H1 (cell line): ENCODE data around the gene UBE2D3. TPM values are rescaled to one million over a fixed set of nuclear protein-coding genes. Genes with fewer than 3 reads are reported as not detected.

Experiments used
- CTCF ChIA-PET: fragments of 300-600 bp; sonication (Branson Sonifier 250); formaldehyde crosslinking; loops from one replicate; lab custom pipeline; 2021; ENCODE audit not compliant: partially characterized antibody; lab: Charles Lee
- POLR2A ChIA-PET: fragments of 300-600 bp; sonication (Branson Sonifier 250); formaldehyde crosslinking; loops from one replicate; lab custom pipeline; 2021; ENCODE audit warnings: inconsistent platforms; ENCODE audit not compliant: partially characterized antibody; lab: Charles Lee
- DNase-seq, 2 experiments: peaks; one replicate each; pipeline versions ENCODE4 v3.0.0 to v3.0.0-alpha.2; 2010 to 2022; ENCODE audit warnings: low spot score in 2 of 2, low read depth in 1 of 2, mixed read lengths in 1 of 2
- FAIRE-seq: peaks from 2 replicates; lab custom pipeline; 2011; peaks lifted over from hg19 to GRCh38; lab: Jason Lieb, UNC
- H2AFZ ChIP-seq: 2 replicates; pipeline ENCODE4 v1.8.1; 2012; ENCODE audit warnings: low read length, inconsistent platforms
- H2AK5ac ChIP-seq: 2 replicates; pipeline ENCODE4 v1.6.1; 2013; ENCODE audit warnings: low read depth, low read length
- H2BK120ac ChIP-seq: replicated peaks from 2 replicates; pipeline ENCODE3; 2013; ENCODE audit warnings: low read depth, low read length, inconsistent platforms
- H2BK12ac ChIP-seq: 2 replicates; pipeline ENCODE4 v1.6.1; 2013; ENCODE audit warnings: low read depth, low read length
- H2BK15ac ChIP-seq: 2 replicates; pipeline ENCODE4 v1.6.1; 2013; ENCODE audit warnings: low read length
- H2BK20ac ChIP-seq: 2 replicates; pipeline ENCODE4 v1.6.1; 2013; ENCODE audit warnings: low read length
- H2BK5ac ChIP-seq: 2 replicates; pipeline ENCODE4 v1.6.1; 2013; ENCODE audit warnings: low read depth, low read length
- H3K14ac ChIP-seq: 2 replicates; pipeline ENCODE4 v1.6.1; 2013; ENCODE audit warnings: inconsistent platforms; ENCODE audit not compliant: insufficient read length
- H3K18ac ChIP-seq: 2 replicates; pipeline ENCODE4 v1.6.1; 2013; ENCODE audit warnings: low read length; ENCODE audit errors: extremely low read depth
- H3K23ac ChIP-seq: 2 replicates; pipeline ENCODE4 v1.6.1; 2013; ENCODE audit warnings: inconsistent platforms; ENCODE audit not compliant: insufficient read length
- H3K23me2 ChIP-seq: 2 replicates; pipeline ENCODE4 v1.6.1; 2013; ENCODE audit warnings: low read depth, low read length
- H3K27ac ChIP-seq: 2 replicates; pipeline ENCODE4 v1.6.1; 2011; ENCODE audit warnings: low read depth, low read length, inconsistent platforms
- H3K27me3 ChIP-seq, 4 experiments: replicated peaks in 1 of 4; 1 replicate in 1 of 4; 2 replicates in 3 of 4; pipeline versions ENCODE4 v1.6.1 to v1.8.1; 2011 to 2013; ENCODE audit warnings: low read length in 3 of 4, mild to moderate bottlenecking in 3 of 4, inconsistent platforms in 2 of 4, mixed read lengths in 2 of 4, moderate library complexity in 1 of 4; ENCODE audit not compliant: control insufficient read depth in 3 of 4, insufficient read depth in 3 of 4; ENCODE audit errors: extremely low read depth in 1 of 4
- H3K36me3 ChIP-seq, 4 experiments: 2 replicates each; pipeline versions ENCODE4 v1.6.1 to v1.8.1; 2011 to 2013; ENCODE audit warnings: mild to moderate bottlenecking in 4 of 4, low read length in 3 of 4, moderate library complexity in 2 of 4, control low read depth in 1 of 4, inconsistent platforms in 1 of 4; ENCODE audit not compliant: insufficient read depth in 4 of 4, control insufficient read depth in 2 of 4
- H3K4ac ChIP-seq: replicated peaks from 2 replicates; pipeline ENCODE3; 2013; ENCODE audit warnings: low read length, low read depth, mixed read lengths, inconsistent platforms; ENCODE audit not compliant: insufficient read length
- H3K4me1 ChIP-seq, 4 experiments: replicated peaks in 1 of 4; 1 replicate in 1 of 4; 2 replicates in 3 of 4; pipeline versions ENCODE4 v1.6.1 to v1.8.1; 2011 to 2013; ENCODE audit warnings: low read length in 3 of 4, inconsistent platforms in 2 of 4, mixed read lengths in 1 of 4; ENCODE audit not compliant: insufficient read depth in 4 of 4, control insufficient read depth in 3 of 4
- H3K4me2 ChIP-seq, 2 experiments: 2 replicates each; pipeline versions ENCODE4 v1.6.1 to v1.8.1; 2011 to 2013; ENCODE audit warnings: low read depth in 2 of 2, low read length in 2 of 2, control low read depth in 1 of 2, inconsistent platforms in 1 of 2, mild to moderate bottlenecking in 1 of 2; ENCODE audit not compliant: insufficient read depth in 1 of 2
- H3K4me3 ChIP-seq, 4 experiments: fragments of 200-600, 300-600 bp in 1 of 4; sonication (generic), shearing (Covaris generic), sonication (Bioruptor Twin) in 1 of 4; 2 replicates each; pipeline versions ENCODE4 v1.5.1 to v1.8.1; 2011 to 2016; ENCODE audit warnings: low read length in 4 of 4, low read depth in 3 of 4, control low read depth in 2 of 4, inconsistent platforms in 2 of 4, mild to moderate bottlenecking in 2 of 4, mixed read lengths in 1 of 4, moderate library complexity in 1 of 4; ENCODE audit not compliant: insufficient read depth in 2 of 4; ENCODE audit errors: extremely low read depth in 1 of 4
- H3K56ac ChIP-seq: replicated peaks from 2 replicates; pipeline ENCODE3; 2013; ENCODE audit warnings: low read depth, mild to moderate bottlenecking, mixed read lengths, low read length, inconsistent platforms; ENCODE audit not compliant: insufficient read length
- H3K79me1 ChIP-seq: 2 replicates; pipeline ENCODE4 v1.6.1; 2013; ENCODE audit warnings: low read depth, low read length, control low read depth
- H3K79me2 ChIP-seq, 2 experiments: 2 replicates each; pipeline versions ENCODE4 v1.6.1 to v1.8.1; 2012 to 2013; ENCODE audit warnings: low read length in 2 of 2, mild to moderate bottlenecking in 2 of 2, inconsistent platforms in 1 of 2; ENCODE audit not compliant: insufficient read depth in 2 of 2, control insufficient read depth in 1 of 2
- H3K9ac ChIP-seq, 4 experiments: replicated peaks in 1 of 4; 1 replicate in 1 of 4; 2 replicates in 3 of 4; pipeline versions ENCODE4 v1.6.1 to v1.8.1; 2011 to 2013; ENCODE audit warnings: low read depth in 3 of 4, low read length in 3 of 4, control low read depth in 2 of 4, mild to moderate bottlenecking in 2 of 4, moderate library complexity in 2 of 4, inconsistent platforms in 1 of 4; ENCODE audit errors: extremely low read depth in 1 of 4
- H3K9me3 ChIP-seq, 2 experiments: 2 replicates each; pipeline versions ENCODE4 v1.6.1 to v1.8.1; 2012 to 2013; ENCODE audit warnings: mild to moderate bottlenecking in 2 of 2, moderate library complexity in 2 of 2, control low read depth in 1 of 2, inconsistent platforms in 1 of 2, low read depth in 1 of 2, low read length in 1 of 2, mixed read lengths in 1 of 2; ENCODE audit not compliant: insufficient read depth in 2 of 2
- H4K20me1 ChIP-seq, 2 experiments: replicated peaks in 1 of 2; 2 replicates each; pipeline versions ENCODE3 to v1.8.1; 2011 to 2013; ENCODE audit warnings: inconsistent platforms in 2 of 2, low read length in 2 of 2, mild to moderate bottlenecking in 1 of 2; ENCODE audit not compliant: insufficient read depth in 2 of 2, control insufficient read depth in 1 of 2
- H4K5ac ChIP-seq: 2 replicates; pipeline ENCODE4 v1.6.1; 2013; ENCODE audit warnings: low read length, low read depth, mixed read lengths, inconsistent platforms; ENCODE audit not compliant: insufficient read length
- H4K8ac ChIP-seq: 2 replicates; pipeline ENCODE4 v1.8.0; 2013; ENCODE audit warnings: mild to moderate bottlenecking, moderate library complexity, low read length, inconsistent platforms; ENCODE audit not compliant: insufficient read depth; ENCODE audit errors: extremely low read depth
- H4K91ac ChIP-seq: replicated peaks from 2 replicates; pipeline ENCODE3; 2013; ENCODE audit warnings: low read length, mixed read lengths, inconsistent platforms; ENCODE audit not compliant: insufficient read length
- ATF3 ChIP-seq: IDR thresholded peaks from 2 replicates; pipeline ENCODE4 v1.6.1; 2011; ENCODE audit warnings: low read depth, mild to moderate bottlenecking, low read length; ENCODE audit not compliant: insufficient read depth
- KDM5A ChIP-seq: fragments of 200-600 bp; IDR thresholded peaks from 2 replicates; pipeline ENCODE4 v1.7.1; 2012; ENCODE audit warnings: mild to moderate bottlenecking, low read length, inconsistent platforms, mixed read lengths
- POU5F1 ChIP-seq: IDR thresholded peaks from 2 replicates; pipeline ENCODE4 v1.6.1; 2011; ENCODE audit warnings: low read depth, mild to moderate bottlenecking, low read length, moderate library complexity
- RAD21 ChIP-seq, 2 experiments: IDR thresholded peaks in 1 of 2; conservative IDR thresholded peaks in 1 of 2; 2 replicates each; pipeline ENCODE4 v1.6.1; 2011; ENCODE audit warnings: low read depth in 2 of 2, low read length in 2 of 2, improper control_type of control experiment in 1 of 2, inconsistent platforms in 1 of 2, mild to moderate bottlenecking in 1 of 2, moderate library complexity in 1 of 2
- SIN3A ChIP-seq, 2 experiments: IDR thresholded peaks in 1 of 2; conservative IDR thresholded peaks in 1 of 2; 2 replicates each; pipeline ENCODE4 v1.6.1; 2011 to 2012; ENCODE audit warnings: low read length in 2 of 2, improper control_type of control experiment in 1 of 2, low read depth in 1 of 2, mild to moderate bottlenecking in 1 of 2
- SP1 ChIP-seq: IDR thresholded peaks from 2 replicates; pipeline ENCODE4 v1.6.1; 2011; ENCODE audit warnings: low read depth, low read length
- WGBS, 2 experiments: shearing (Covaris generic) in 1 of 2; methylation state at CpG; one replicate each; pipeline versions ENCODE4 v1.1.6 to v1.1.7; 2013 to 2015; ENCODE audit warnings: low lambda C conversion rate in 2 of 2, mixed read lengths in 2 of 2, inconsistent platforms in 1 of 2, low coverage in 1 of 2, missing lambda C conversion rate in 1 of 2; ENCODE audit not compliant: insufficient replicate concordance in 2 of 2, insufficient coverage in 1 of 2, insufficient read length in 1 of 2; ENCODE audit errors: extremely low coverage in 1 of 2, missing lambda C conversion rate in 1 of 2; 5-methylcytosine and 5-hydroxymethylcytosine counted together
- polyA plus RNA-seq, 7 experiments: library from polyadenylated mRNA; depleted of rRNA in 3 of 7; stranded (reverse) in 5 of 7; unstranded in 2 of 7; fragments of >200 nt in 5 of 7; fragments of 200-250 nt in 2 of 7; gene quantifications; 1 replicate in 5 of 7; 2 replicates in 1 of 7; 4 replicates in 1 of 7; pipeline versions ENCODE4 v1.2.1 to v1.2.3, GENCODE V29; 2011 to 2013; ENCODE audit warnings: missing spikeins in 2 of 7, mixed read lengths in 2 of 7
- total RNA-seq: library from RNA; stranded (reverse); fragmentation: NEBNext Ultra II Directional; extraction: Animal tissue kit (Norgen Biotek cat#: 25700); gene quantifications from 2 replicates; pipeline ENCODE4 v1.2.1, GENCODE V29; 2021

The UBE2D3 gene
- total and polyA plus RNA-seq, 2 of the 8 experiments (the other 6 are each of a cell fraction or from before 2014, with no cell fraction given), result 396 to 544 TPM

GRCh38 chr4:102826105-102826889, 1.1 kb downstream of the UBE2D3 start:
- WGBS, 2 experiments, result 1% methylated on average over 33 of the region's 38 CpGs; no CpG with 5 or more reads in 1 of the 2 experiments
- Histone ChIP-seq H3K56ac (peak overlapping the region; percentile 79), H2AK5ac (no peak overlapping the region), H3K4me2 (peak overlapping the region; percentile 69 to 84), H3K27me3 (no peaks in the 10 kb centered on the region), H3K9ac (peak overlapping the region; percentile 93 to 99 (median 96)), H3K4me3 (peak overlapping the region; percentile 85 to 98 (median 94)), H4K5ac (peak overlapping the region; percentile 39), H2AFZ (no peak overlapping the region), H3K9me3 (no peaks in the 10 kb centered on the region), H3K14ac (no peak overlapping the region), H3K79me2 (peaks cover 41 to 70% of the 10 kb centered on the region in 2 experiments), H3K4me1 (peaks cover 0 to 12% (median 7%) of the 10 kb centered on the region in 4 experiments; a peak in 5 of 7 replicates), H3K23me2 (0 out of 2 replicates have a peak, but pooled peaks cover 3% of the 10 kb centered on the region), H2BK5ac (peak overlapping the region; percentile 98), H3K4ac (no peak overlapping the region), H4K8ac (peak overlapping the region; percentile 83), H3K18ac (peak overlapping the region; percentile 78), H3K79me1 (no peaks in the 10 kb centered on the region), H2BK15ac (no peak overlapping the region), H3K36me3 (peaks cover 0 to 32% (median 0%) of the 10 kb centered on the region in 4 experiments; a peak in 2 of 8 replicates), H3K27ac (peak overlapping the region; percentile 98)
- CTCF ChIA-PET, result interaction anchor here (0.9 to 2.8 kb wide), 5 partner anchors 10 to 116 kb away, joined by 3 to 8 read pairs (median 4); no protein-coding TSS in a partner anchor
- TF ChIP-seq POU5F1, result no peak
- TF ChIP-seq ATF3, result no peak
- 0 out of 2 replicates have a peak, but pooled peaks have one; percentile 10 for TF ChIP-seq SP1
- peak in 1 of 2 experiments; percentile 51; a peak in 2 of 4 replicates for TF ChIP-seq SIN3A (conservative IDR thresholded peaks at IDR 0.05 in 1 of 2, IDR thresholded peaks at IDR 0.05 in 1 of 2; ENCODE audit: low read depth in 1 of 2, low read length in 2 of 2)
- TF ChIP-seq RAD21 (IDR thresholded peaks at IDR 0.05 in 1 of 2, conservative IDR thresholded peaks at IDR 0.05 in 1 of 2; ENCODE audit: low read depth in 2 of 2, low read length in 2 of 2), result peak in 1 of 2 experiments; percentile 7; a peak in 1 of 4 replicates
- 0 out of 2 replicates have a peak, but pooled peaks have one; percentile 14 for TF ChIP-seq KDM5A
- TF ChIP-seq, all 59 proteins: peak for 4
- Histone ChIP-seq H4K20me1 (peaks cover 7 to 17% of the 10 kb centered on the region in 2 experiments), H4K91ac (no peak overlapping the region), H2BK12ac (no peak overlapping the region), H3K23ac (no peak overlapping the region), H2BK120ac (no peak overlapping the region), H2BK20ac (no peak overlapping the region)
- POLR2A ChIA-PET, result interaction anchor here (0.7 to 8.2 kb wide), 30 partner anchors 10 to 198 kb away, joined by 3 to 162 read pairs (median 7); partner anchors contain the start of genes CISD2 and MANBA
- FAIRE-seq (no peak), DNase-seq (peak in 1 of 2 experiments; percentile 55)
